ENCODE measurements around the gene SCN9A. TPM values are rescaled to one million over a fixed set of nuclear protein-coding genes. Genes with fewer than 3 reads are reported as not detected.
A peak's percentile ranks its signal among the peaks of the same experiment; 100 is the strongest.
"Not testable (repeated sequence)": the region's sequence is repeated elsewhere in the genome, so short reads cannot be mapped to it uniquely, and the experiment has no call there.

The SCN9A gene
- 0.38 and 0.52 TPM in 2 replicates for total RNA-seq (2014; rRNA removed; shearing (Covaris generic))

GRCh38 chr2:166375736-166376487 lies at the start of gene SCN9A:
SCN9A (minus strand) TSS chr2:166375944; CDS start chr2:166311756, 64,188 bp downstream.
- DNase-seq (ENCODE audit: low spot score): peak; percentile 46

DNA sequence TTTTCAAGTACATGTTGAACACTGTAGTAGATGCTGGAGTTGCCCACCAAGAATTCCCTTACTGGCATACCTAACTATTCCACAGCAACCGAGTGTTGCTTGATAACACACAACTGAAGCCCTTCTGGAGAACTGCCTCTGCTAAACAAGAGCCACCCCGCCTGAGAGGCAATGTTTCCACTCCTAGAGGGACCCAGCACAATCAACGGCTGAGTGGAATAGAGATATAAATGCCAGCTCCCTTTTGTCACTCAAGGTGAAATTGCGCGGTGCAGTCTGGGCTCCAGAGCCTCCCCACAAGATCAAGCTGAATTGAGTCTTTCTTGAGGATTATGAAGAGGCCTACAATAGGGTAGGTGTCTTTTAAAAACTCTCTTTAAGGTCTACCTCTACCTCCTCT lies 49.1 kb upstream of the SCN9A start:
- DNase-seq (ENCODE audit: low spot score): no peak

- peak; percentile 35 for DNase-seq (ENCODE audit: low spot score)
Observed at GRCh38 chr2:166419616-166419934, 43.8 kb upstream of the SCN9A start.

DNA sequence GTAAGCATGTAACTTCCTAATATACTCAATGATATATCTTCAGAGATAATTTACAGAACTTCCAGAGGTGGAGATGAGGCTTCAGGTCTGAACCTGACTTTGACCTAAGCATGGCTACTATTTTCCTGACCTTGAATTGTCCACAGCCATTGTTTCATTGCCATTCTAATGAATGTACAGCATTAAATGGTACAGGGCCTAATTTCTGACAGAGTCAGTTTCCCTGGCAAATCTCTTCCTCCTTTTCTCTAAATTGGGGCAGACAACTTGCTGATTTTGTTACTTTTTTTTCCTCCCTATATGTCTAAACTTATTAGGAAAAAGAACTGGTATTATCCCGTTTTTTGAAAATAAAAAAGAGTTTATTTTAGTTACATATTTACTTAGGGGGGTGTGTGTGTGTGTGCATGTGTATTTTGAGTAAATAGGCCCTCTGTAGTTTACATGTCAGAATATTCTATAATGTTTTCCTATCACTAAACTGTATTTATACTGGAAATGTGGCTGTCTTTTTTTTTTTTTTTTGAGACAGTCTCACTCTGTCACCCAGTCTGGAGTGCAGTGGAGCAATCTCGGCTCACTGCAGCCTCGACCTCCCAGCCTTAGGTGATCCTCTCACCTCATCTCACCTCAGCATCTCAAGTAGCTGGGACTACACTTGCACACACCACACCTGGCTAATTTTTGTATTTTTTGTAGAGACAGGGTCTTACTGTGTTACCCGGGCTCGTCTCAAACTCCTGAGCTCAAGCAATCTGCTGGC lies 43.3 kb upstream of the SCN9A start:
- DNase-seq (ENCODE audit: low spot score): no peak

DNA sequence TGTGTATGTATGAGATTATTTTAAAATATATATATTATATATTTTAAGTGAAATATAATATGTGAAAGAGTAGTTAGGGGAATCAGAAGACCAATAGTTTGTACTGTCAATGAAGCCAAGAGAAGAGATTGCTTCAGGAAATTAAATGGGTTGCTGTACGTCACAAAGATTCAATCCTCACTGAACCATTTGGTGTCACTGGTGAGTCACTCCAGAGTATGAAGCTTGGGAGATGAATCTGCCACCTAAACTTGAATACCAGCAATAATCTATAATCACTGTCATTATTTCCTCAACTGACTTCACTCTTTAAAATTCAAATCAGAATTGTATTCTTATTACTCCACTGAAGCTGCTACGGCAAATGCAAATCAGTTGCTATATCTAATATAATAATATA lies 41.9 kb upstream of the SCN9A start:
- peak; percentile 38 for DNase-seq (ENCODE audit: low spot score)

DNA sequence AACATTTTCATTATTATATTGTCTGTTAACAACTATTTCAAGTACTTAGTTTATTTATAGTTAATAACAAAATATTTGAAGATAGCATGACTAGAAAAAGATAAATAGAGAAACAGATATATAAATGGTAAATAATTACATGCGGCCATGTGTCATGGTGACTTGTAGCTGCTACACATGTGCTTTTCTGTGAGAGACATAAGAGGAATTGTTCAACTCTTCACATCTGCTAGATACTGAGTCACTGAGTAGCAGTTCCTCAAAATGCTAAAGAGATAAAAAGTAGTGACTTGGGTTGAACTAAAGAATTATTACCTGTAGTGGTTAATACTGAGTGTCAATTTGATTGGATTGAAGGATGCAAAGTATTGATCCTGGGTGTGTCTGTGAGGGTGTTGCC lies 37.5 kb upstream of the SCN9A start:
- DNase-seq (ENCODE audit: low spot score): no peak

GRCh38 chr2:166411473-166412230 lies 35.9 kb upstream of the SCN9A start:
- DNase-seq (ENCODE audit: low spot score): no peak

GRCh38 chr2:166410828-166411472 lies 35.2 kb upstream of the SCN9A start:
- no peak for DNase-seq (ENCODE audit: low spot score)

DNA sequence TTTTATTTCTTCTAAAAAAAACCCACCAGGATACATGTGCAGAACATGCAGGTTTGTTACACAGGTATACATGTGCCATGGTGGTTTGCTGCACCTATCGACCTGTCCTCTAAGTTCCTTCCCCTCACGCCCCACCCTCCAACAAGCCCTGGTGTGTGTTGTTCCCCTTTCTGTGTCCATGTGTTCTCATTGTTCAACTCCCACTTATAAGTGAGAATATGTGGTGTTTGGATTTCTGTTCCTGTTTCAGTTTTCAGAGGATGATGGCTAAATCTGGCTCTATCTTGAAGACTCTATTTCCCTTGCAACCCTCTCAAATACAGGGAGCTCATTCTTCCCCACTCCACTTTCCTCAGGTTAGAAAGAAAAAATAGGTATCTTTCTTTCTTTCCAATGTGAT lies 32.0 kb upstream of the SCN9A start:
- not testable (repeated sequence) for DNase-seq (ENCODE audit: low spot score)

- no peak for DNase-seq (ENCODE audit: low spot score)
Observed at GRCh38 chr2:166406374-166406773, 30.6 kb upstream of the SCN9A start.

DNA sequence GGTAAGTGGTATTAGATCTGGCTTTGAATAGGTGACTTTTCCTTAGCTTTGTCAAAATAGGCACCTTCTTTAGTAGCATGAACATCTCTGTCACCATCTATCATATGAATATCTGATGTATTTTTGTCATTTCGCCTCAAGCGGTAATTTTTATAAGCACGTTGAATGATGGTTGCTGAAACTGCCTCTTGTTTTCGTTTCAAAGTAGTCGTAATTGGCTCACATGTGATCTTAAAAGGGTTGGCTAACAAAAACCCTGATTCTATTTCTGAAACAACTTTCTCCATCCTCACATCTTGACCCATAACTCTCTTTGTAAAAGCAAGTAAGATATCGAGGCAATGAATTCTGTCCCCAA lies 29.8 kb upstream of the SCN9A start:
- DNase-seq (ENCODE audit: low spot score): no peak

DNA sequence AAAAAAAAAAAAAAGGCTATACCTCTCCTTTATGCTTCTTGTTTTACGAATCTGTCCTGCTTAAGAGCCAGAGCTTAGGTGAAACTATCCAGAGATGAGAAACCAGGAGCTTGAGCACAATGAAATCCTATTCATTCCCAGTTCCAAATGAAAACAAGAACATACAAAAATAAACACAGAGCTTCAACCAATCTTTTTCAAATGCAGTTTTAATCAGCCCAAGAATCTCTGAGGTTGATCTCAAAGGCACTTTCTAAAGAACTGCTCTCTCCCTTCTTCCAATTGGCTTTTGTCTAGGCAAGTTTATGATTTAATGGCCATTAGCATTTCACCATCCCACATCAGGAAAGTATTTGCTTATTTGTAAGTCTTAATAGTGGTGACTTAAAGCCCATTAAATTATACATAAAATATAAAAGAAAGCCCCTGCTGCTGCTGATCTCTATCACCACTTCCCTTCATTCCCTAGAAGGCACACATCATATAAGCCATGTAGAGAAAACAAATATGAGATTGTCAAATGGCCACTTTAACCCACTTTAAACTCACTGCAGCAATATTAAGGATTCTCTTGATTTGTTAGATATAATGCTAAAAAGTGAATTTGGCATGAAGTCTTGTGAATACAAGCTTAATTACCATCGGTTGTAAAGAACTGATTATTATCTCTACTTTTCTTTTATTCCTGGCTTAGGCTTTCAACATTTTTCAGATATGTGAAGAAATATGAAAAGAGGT lies 29.3 kb upstream of the SCN9A start:
- no peak for DNase-seq (ENCODE audit: low spot score)

- DNase-seq (ENCODE audit: low spot score): no peak
Observed at GRCh38 chr2:166394245-166394644, 18.5 kb upstream of the SCN9A start.

- no peak for DNase-seq (ENCODE audit: low spot score)
Observed at GRCh38 chr2:166393008-166393407, 17.3 kb upstream of the SCN9A start.

- DNase-seq (ENCODE audit: low spot score): no peak
Observed at GRCh38 chr2:166388481-166389070, 12.8 kb upstream of the SCN9A start.

GRCh38 chr2:166385313-166385712 lies 9.6 kb upstream of the SCN9A start:
- DNase-seq (ENCODE audit: low spot score): no peak

GRCh38 chr2:166384774-166385173 lies 9.0 kb upstream of the SCN9A start:
- peak; percentile 61 for DNase-seq (ENCODE audit: low spot score)

GRCh38 chr2:166382448-166382847 lies 6.7 kb upstream of the SCN9A start:
- no peak for DNase-seq (ENCODE audit: low spot score)

DNA sequence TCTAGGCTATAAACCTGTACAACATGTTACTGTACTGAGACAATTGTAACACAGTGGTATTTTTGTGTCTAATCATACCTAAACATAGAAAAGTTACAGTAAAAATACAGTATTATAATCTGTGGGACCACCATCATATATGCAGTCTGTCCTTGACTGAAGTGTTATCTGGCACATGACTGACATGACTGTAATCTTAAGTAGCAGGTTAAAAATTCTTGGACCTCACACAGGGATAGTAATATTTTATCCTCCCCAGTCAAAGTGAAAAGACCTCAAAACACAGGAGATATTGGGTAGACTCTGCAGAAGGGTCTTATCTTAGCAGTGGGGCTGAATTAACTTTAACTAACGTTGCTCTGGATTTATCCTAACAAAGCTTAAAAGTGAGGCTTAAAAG lies 4.9 kb upstream of the SCN9A start:
- DNase-seq (ENCODE audit: low spot score): no peak

DNA sequence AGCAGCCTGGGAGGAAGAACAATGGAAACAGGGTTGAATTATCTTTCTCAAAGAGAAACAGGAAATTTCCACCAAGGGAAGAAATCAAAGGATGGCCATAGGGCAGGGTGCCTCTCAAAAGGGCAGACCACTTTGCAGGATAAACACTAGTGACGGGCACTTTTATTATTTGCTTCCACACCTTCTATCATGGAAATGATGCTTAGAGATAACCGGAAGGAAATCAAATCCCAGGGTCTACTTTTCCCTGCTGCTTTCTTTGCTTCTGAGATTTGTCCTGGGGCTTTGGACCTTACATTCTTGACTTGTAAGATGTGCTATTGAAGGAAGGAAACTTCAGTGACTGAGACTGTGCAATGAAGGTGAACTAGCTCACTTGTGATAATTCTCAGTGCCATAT lies 1.1 kb upstream of the SCN9A start:
- no peak for DNase-seq (ENCODE audit: low spot score)

- DNase-seq (ENCODE audit: low spot score): no peak
Observed at GRCh38 chr2:166376488-166376828, 714 bp upstream of the SCN9A start.
